22Rv1 (cell line): ENCODE results near the gene PREX1.

Experiments used
- CTCF ChIP-seq: fragments of 450-650 bp; IDR thresholded peaks from 2 replicates; pipeline ENCODE4 v1.5.1; 2017; ENCODE audit warnings: mild to moderate bottlenecking
- ZFX ChIP-seq: fragments of 450-650 bp; IDR thresholded peaks from 2 replicates; pipeline ENCODE4 v1.6.1; 2017; ENCODE audit warnings: antibody characterized with exemption, borderline replicate concordance

DNA sequence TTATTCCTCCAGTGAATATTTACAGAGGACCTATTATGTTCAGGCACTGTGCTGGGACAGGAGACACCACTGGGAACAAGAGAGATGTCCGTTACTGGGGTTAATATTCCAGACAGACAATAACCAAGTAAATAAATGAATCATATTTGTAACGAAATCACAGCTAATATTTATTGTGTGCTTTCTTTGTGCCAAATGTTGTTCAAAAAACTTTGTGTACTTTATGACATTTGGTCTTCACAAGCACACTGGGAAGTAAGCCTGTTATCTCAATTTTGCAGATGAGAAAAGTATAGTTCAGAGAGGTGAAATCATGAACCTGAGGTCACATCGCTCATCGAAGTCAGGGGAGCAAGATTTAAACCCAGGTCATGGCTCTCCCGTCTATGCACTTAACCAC, 36.5 kb upstream of the PREX1 start:
- TF ChIP-seq CTCF = no peak
- TF ChIP-seq ZFX = no peak
